Epithelial cell of umbilical artery (primary cell): ENCODE data around the gene HSD11B1. TPM values are rescaled to one million over a fixed set of nuclear protein-coding genes. Genes with fewer than 3 reads are reported as not detected.

Experiments
- total RNA-seq: library from RNA; depleted of rRNA; stranded (reverse); fragments of >200 nt; gene quantifications from 2 replicates; pipeline ENCODE4 v1.2.3, GENCODE V29; 2014

HSD11B1 gene
- total RNA-seq = 0.32 and 0.61 TPM in 2 replicates

GRCh38 chr1:209704584-209704983 lies at the start of gene HSD11B1:
TSS of gene HSD11B1 (plus strand) at chr1:209704846. CDS start at chr1:209704943, 97 bp downstream.

GRCh38 chr1:209674957-209675564 lies 29.6 kb upstream of the HSD11B1 start, which contains the start of gene G0S2:
TSS of gene G0S2 (plus strand) at chr1:209675412. CDS start at chr1:209675685, 273 bp downstream.

DNA sequence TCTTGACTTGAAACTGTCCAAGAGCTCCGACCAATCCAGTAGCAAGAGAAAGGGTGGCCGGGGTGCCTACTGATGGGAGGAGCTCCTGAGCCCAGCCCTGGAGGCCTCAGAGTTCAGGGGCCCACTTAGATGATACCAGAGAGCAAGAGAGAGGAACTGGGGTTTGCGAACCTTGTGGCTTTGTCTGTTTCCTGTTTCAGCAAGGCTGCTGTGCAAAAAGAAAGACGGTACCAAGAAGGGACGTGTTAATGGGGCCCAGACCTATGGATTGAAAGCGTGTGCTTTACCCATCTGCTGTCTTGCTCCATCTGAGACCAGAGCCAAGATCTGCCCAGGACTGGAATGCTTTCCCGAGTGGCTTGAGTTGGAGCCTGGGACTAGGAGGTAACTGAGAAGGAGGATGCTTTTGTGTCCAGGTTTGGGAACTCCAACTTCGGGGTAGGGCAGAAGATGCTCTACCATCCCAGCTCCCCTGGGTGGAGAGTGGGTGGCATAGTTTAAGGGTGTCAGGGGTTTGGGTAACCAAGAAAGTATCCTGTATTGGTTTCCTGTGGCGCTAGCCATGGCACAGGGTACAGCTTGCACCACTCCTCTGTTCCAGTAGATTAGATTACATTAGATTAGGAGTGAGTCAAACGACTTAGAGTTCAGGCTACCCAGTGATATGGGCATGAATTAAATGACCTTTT lies 51.4 kb downstream of the HSD11B1 start, which contains the start of gene TRAF3IP3:
Gene TRAF3IP3, plus strand, starts transcription at position 128 of the 689 bp plus-strand sequence. CDS start 3,987 bp downstream, outside the sequence.

Other genes with a start within 250 kb of the HSD11B1 start
- not detected in 2 replicates for gene CAMK1G, start 121.1 kb upstream of the HSD11B1 start, total RNA-seq
- 3.6 and 3.8 TPM in 2 replicates for gene LAMB3, start 52.4 kb upstream of the HSD11B1 start, total RNA-seq
- 0.32 and 1.1 TPM in 2 replicates for gene G0S2, start 29.4 kb upstream of the HSD11B1 start, total RNA-seq
- gene TRAF3IP3, start 51.2 kb downstream of the HSD11B1 start, total RNA-seq = under 0.01 TPM in 1 of 2 replicates, not detected in the other
- gene C1orf74, start 79.7 kb downstream of the HSD11B1 start, total RNA-seq = 2.9 and 4.1 TPM in 2 replicates
- 36.4 and 72.9 TPM in 2 replicates for gene IRF6, start 101.3 kb downstream of the HSD11B1 start, total RNA-seq
- 4.9 and 7.0 TPM in 2 replicates for gene UTP25, start 123.1 kb downstream of the HSD11B1 start, total RNA-seq
- 1.6 and 2.6 TPM in 2 replicates for gene SYT14, start 233.4 kb downstream of the HSD11B1 start, total RNA-seq